T-cell (primary cell): ENCODE data around the gene LDLRAD1. TPM values are rescaled to one million over a fixed set of nuclear protein-coding genes. Genes with fewer than 3 reads are reported as not detected.
"Not testable (repeated sequence)": the region's sequence is repeated elsewhere in the genome, so short reads cannot be mapped to it uniquely, and the experiment has no call there.

Experiments used
- ATAC-seq, 4 experiments: fragments of 200-7000 bp in 3 of 4; fragments of 150-1000 bp in 1 of 4; cut with Tn5 transposase; replicated peaks in 1 of 4; 1 replicate in 3 of 4; 2 replicates in 1 of 4; pipeline ENCODE4 v1.10.0; 2021; ENCODE audit warnings: moderate library complexity in 3 of 4, mild to moderate bottlenecking in 2 of 4, moderate number of reproducible peaks in 1 of 4
- CTCF ChIA-PET, 2 donors: fragments of 300-600 bp; sonication (Branson Sonifier 250); formaldehyde crosslinking; loops; one replicate each; lab custom pipeline; 2022; ENCODE audit warnings: antibody characterized with exemption in 2 of 2; lab: Charles Lee
- POLR2A ChIA-PET, 2 donors: fragments of 300-600 bp; sonication (Branson Sonifier 250); formaldehyde crosslinking; loops; one replicate each; lab custom pipeline; 2022; ENCODE audit warnings: antibody characterized with exemption in 2 of 2; lab: Charles Lee
- DNase-seq, 35 experiments: peaks; one replicate each; pipeline versions ENCODE4 v3.0.0 to v3.0.0-alpha.2; 2013 to 2023
- H3K27ac ChIP-seq: one replicate; pipeline ENCODE4 v1.5.1; 2013; ENCODE audit warnings: low read length
- H3K27me3 ChIP-seq, 2 experiments: replicated peaks in 1 of 2; 1 replicate in 1 of 2; 2 replicates in 1 of 2; pipeline versions ENCODE4 v1.6.1 to v1.7.0; 2013; ENCODE audit warnings: low read length in 1 of 2, mixed read lengths in 1 of 2; ENCODE audit not compliant: control insufficient read depth in 2 of 2, insufficient read depth in 2 of 2; ENCODE audit errors: extremely low read depth in 1 of 2
- H3K36me3 ChIP-seq, 2 donors: 1 replicate in 1 of 2; 2 replicates in 1 of 2; pipeline versions ENCODE4 v1.6.1 to v1.7.0; 2013; ENCODE audit warnings: low read length in 1 of 2; ENCODE audit not compliant: control insufficient read depth in 2 of 2, insufficient read depth in 1 of 2; ENCODE audit errors: extremely low read depth in 1 of 2
- H3K4me1 ChIP-seq, 2 experiments: 1 replicate in 1 of 2; 2 replicates in 1 of 2; pipeline versions ENCODE4 v1.6.1 to v1.7.0; 2013; ENCODE audit warnings: low read length in 2 of 2, mixed read lengths in 1 of 2; ENCODE audit not compliant: insufficient read depth in 2 of 2, control insufficient read depth in 1 of 2; ENCODE audit errors: extremely low read depth in 1 of 2
- H3K4me3 ChIP-seq, 2 donors: 1 replicate in 1 of 2; 2 replicates in 1 of 2; pipeline versions ENCODE4 v1.5.1 to v1.7.0; 2013; ENCODE audit warnings: mild to moderate bottlenecking in 2 of 2, low read length in 1 of 2, moderate library complexity in 1 of 2; ENCODE audit not compliant: control insufficient read depth in 1 of 2; ENCODE audit errors: extremely low read depth in 1 of 2
- H3K9me3 ChIP-seq: 2 replicates; pipeline ENCODE4 v1.7.0; 2013
- H3K27ac Mint-ChIP-seq, 2 donors: one replicate each; pipeline ENCODE4 v1.8.0; 2020 to 2021; ENCODE audit warnings: mild to moderate bottlenecking in 2 of 2, mixed read lengths in 2 of 2
- H3K27me3 Mint-ChIP-seq, 2 donors: one replicate each; pipeline ENCODE4 v1.8.0; 2021 to 2022; ENCODE audit warnings: mixed read lengths in 2 of 2
- H3K36me3 Mint-ChIP-seq: one replicate; pipeline ENCODE4 v1.8.0; 2021; ENCODE audit warnings: mixed read lengths
- H3K4me1 Mint-ChIP-seq, 3 donors: one replicate each; pipeline ENCODE4 v1.8.0; 2020 to 2022; ENCODE audit warnings: mixed read lengths in 3 of 3, mild to moderate bottlenecking in 1 of 3
- H3K4me3 Mint-ChIP-seq, 3 donors: one replicate each; pipeline ENCODE4 v1.8.0; 2020 to 2022; ENCODE audit warnings: mild to moderate bottlenecking in 3 of 3, mixed read lengths in 3 of 3, moderate library complexity in 3 of 3
- H3K9me3 Mint-ChIP-seq, 3 donors: one replicate each; pipeline ENCODE4 v1.8.0; 2020 to 2022; ENCODE audit warnings: mixed read lengths in 3 of 3
- WGBS: methylation state at CpG from one replicate; pipeline ENCODE4 v1.1.5; 2013; ENCODE audit warnings: missing lambda C conversion rate; ENCODE audit not compliant: insufficient coverage; 5-methylcytosine and 5-hydroxymethylcytosine counted together
- total RNA-seq, 35 experiments: library from RNA in 6 of 35; stranded (reverse) in 6 of 35; fragments of 120-200 nt in 1 of 35; gene quantifications; one replicate each; pipeline versions ENCODE4 v1.2.1 to v1.2.4 and lab custom pipeline; 2013 to 2026

Gene LDLRAD1
- total RNA-seq, 5 donors from 2014 or later (not counting 1 experiment from before 2014, with no cell fraction given): not detected

DNA sequence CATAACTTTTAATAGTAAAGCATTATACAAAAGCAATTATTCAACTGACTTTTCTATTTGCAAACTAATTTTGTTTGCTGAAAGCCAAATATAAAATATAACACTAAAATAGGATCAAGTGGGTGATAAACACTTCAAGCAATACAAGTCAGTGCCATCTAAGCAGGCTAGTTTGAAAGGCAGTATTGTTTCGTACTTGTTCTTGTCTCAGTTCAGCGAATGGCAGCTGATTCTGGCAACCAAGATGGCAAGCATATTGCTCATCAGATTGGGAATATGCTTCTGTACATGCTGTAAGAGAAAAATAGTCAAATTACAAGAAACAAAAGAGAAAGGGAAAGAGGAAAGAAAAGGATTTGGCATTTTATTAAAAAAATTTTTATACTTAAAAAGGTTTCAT lies 27.5 kb upstream of the LDLRAD1 start:
- H3K4me1 ChIP-seq: peaks cover 7 to 15% of the 10 kb centered on the region in 2 experiments
- Mint-ChIP-seq H3K36me3 (peaks cover 33% of the 10 kb centered on the region), H3K27ac (no peak overlapping the region), H3K27me3 (no peaks in the 10 kb centered on the region), H3K4me1 (peaks cover 42 to 49% (median 48%) of the 10 kb centered on the region in 3 donors), H3K9me3 (no peaks in the 10 kb centered on the region), H3K4me3 (no peak overlapping the region)
- no peak for ATAC-seq
- no peaks in the 10 kb centered on the region for H3K9me3 ChIP-seq
- H3K36me3 ChIP-seq: peaks cover 0 to 55% of the 10 kb centered on the region in 2 donors
- no peak overlapping the region for H3K27ac ChIP-seq
- no peak for DNase-seq
- ChIA-PET CTCF (no interaction called here), POLR2A (interaction anchor here in 1 of 2 donors (0.5 kb wide), 1 partner anchor 1066 kb away, joined by 3 read pairs; no protein-coding TSS in a partner anchor)
- no CpG with 5 or more reads among the region's 2 CpGs for WGBS
- H3K27me3 ChIP-seq: no peaks in the 10 kb centered on the region
- H3K4me3 ChIP-seq: no peak overlapping the region

DNA sequence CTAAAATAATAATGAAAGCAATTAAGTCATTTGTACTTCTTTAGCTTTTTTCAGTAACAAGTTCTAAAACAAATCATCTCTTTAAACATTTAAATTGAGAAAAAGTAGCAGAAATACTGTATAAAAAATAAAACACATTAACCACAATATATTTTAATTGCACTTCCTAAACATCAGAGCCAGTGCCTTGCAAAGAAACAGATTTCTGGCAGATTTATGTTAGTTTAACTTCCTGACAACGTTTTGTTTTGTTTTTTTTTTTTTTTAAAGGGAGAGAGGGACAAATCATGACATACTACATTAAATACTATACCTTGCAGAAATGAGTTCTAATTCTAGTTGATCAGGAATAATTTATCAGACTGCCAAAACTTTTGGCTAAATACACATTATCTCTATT lies 23.8 kb upstream of the LDLRAD1 start:
- Mint-ChIP-seq H3K27me3 (no peaks in the 10 kb centered on the region), H3K4me1 (peaks cover 23 to 28% (median 23%) of the 10 kb centered on the region in 3 donors), H3K27ac (no peak overlapping the region)

DNA sequence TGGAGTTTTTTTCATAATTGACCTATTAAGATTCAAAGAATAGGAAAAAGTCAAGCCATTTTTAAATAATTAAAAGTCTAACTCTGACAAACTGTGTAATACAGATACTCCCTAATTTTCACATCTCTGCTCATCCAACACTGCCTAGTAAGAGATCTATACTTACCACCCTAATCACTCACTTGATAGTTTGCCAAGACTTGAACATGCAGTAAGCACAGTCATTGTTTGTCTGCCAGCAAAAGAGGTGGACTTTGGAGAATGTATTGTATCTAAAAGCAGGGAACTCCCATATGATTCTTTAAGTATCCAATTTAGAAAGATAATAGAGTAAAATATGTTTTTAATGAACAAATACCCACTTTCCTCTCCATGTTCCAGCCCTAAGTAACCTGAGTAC lies 19.5 kb upstream of the LDLRAD1 start:
- H3K27me3 ChIP-seq: no peaks in the 10 kb centered on the region
- POLR2A ChIA-PET: interaction anchor here in 1 of 2 donors (0.7 kb wide), 1 partner anchor 212 kb away, joined by 4 read pairs; no protein-coding TSS in a partner anchor

More for the DNA sequence above, 23.8 kb upstream of the LDLRAD1 start:
- ChIA-PET POLR2A (interaction anchor here in 1 of 2 donors (0.7 to 1.1 kb wide), 2 partner anchors 9 to 10 kb away, joined by 3 read pairs; no protein-coding TSS in a partner anchor), CTCF (no interaction called here)
- Histone ChIP-seq H3K9me3 (no peaks in the 10 kb centered on the region), H3K4me3 (no peak overlapping the region), H3K36me3 (peaks cover 0 to 82% of the 10 kb centered on the region in 2 donors), H3K4me1 (no peaks in the 10 kb centered on the region), H3K27me3 (no peaks in the 10 kb centered on the region), H3K27ac (no peak overlapping the region)
- peaks cover 51% of the 10 kb centered on the region for H3K36me3 Mint-ChIP-seq
- DNase-seq (no peak), ATAC-seq (no peak)
- H3K4me3 Mint-ChIP-seq: no peak overlapping the region
- no CpG with 5 or more reads among the region's 1 CpG for WGBS
- H3K9me3 Mint-ChIP-seq: no peaks in the 10 kb centered on the region

DNA sequence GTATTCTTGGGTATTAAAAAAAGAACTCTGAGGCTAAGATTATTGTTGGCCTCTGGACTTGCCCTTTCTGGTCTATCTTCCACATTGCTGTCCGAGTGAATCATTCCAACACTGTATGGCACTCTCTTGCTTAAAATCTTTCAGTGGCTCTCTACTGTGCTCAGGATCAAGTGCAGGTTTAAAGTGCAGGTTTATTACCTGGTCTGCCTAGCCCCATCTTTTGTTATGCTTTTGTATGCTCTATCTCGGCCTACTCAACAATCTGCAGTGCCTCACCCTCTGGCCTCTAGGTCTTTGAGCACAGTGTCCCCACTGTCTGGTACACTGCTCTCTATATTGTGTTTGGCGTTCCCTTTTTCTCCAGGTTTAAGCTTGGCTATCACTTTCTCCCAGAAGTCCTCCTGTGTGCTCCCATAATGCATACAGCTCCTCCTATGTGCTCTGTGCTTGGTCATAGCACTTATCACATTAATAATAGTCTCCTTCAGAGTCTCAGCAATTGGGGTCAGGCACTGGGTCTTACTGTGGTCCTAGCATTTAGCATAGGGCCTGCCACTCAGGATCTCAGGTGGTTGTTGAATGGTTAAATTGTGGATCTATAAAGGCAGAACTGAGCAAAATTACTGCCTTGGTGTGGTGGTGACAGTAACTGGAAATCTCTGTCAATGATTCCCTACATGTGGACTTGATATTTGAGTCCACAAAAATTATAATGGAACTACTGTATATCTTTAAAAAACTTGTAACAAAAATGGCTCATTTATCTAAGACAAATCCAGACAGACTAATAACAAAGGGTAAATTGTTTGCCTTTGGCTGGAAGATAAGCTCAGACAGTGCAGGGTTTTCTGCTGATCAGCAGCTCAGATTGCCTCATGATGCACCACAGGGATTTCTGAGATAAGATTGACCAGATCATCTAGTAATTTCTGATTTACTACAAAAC lies 10.6 kb upstream of the LDLRAD1 start:
- DNase-seq (no peak), ATAC-seq (no peak)
- Histone ChIP-seq H3K36me3 (peaks cover 0 to 22% of the 10 kb centered on the region in 2 donors), H3K9me3 (no peaks in the 10 kb centered on the region), H3K27me3 (no peaks in the 10 kb centered on the region), H3K4me1 (no peaks in the 10 kb centered on the region), H3K27ac (no peak overlapping the region), H3K4me3 (no peak overlapping the region)
- POLR2A ChIA-PET: no interaction called here
- no peak overlapping the region for H3K4me3 Mint-ChIP-seq
- WGBS: 100% methylated on average over 2 of the region's 3 CpGs
- no peaks in the 10 kb centered on the region for H3K9me3 Mint-ChIP-seq
- peaks cover 0 to 6% (median 0%) of the 10 kb centered on the region in 3 donors for H3K4me1 Mint-ChIP-seq
- H3K27ac Mint-ChIP-seq: peak overlapping the region in 1 of 2 donors; percentile 7
- peaks cover 20% of the 10 kb centered on the region for H3K36me3 Mint-ChIP-seq
- CTCF ChIA-PET: no interaction called here
- H3K27me3 Mint-ChIP-seq: no peaks in the 10 kb centered on the region

More for the DNA sequence above, 19.5 kb upstream of the LDLRAD1 start:
- Mint-ChIP-seq H3K27me3 (no peaks in the 10 kb centered on the region), H3K27ac (peak overlapping the region in 1 of 2 donors; percentile 17), H3K4me1 (peaks cover 4 to 9% (median 4%) of the 10 kb centered on the region in 3 donors), H3K9me3 (no peaks in the 10 kb centered on the region), H3K4me3 (no peak overlapping the region), H3K36me3 (peaks cover 50% of the 10 kb centered on the region)
- Histone ChIP-seq H3K4me3 (no peak overlapping the region), H3K9me3 (no peaks in the 10 kb centered on the region), H3K27ac (no peak overlapping the region), H3K4me1 (no peaks in the 10 kb centered on the region), H3K36me3 (peaks cover 2 to 91% of the 10 kb centered on the region in 2 donors)
- ATAC-seq (no peak), DNase-seq (no peak)
- CTCF ChIA-PET: no interaction called here

DNA sequence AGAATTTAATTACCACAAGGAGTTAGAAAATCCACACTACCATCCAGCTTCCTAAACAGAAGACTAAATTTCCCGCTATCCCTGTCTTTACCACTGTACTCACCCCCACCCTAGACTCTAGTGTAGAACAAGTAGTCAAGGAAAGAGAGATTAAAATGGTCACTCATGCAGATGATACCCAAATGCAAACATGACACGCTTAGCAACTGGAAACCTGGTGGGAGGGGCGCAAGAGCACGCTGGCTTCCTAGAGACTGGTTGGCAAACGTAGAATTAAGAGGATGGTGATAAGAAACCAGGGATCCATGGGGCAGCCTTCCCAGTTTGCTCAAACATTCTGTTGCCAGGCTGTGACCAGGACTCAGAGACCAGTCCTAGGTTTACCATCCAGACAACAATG lies 9.9 kb upstream of the LDLRAD1 start:
- ATAC-seq (no peak), DNase-seq (no peak)
- 98% methylated on average over 4 of the region's 5 CpGs for WGBS
- Histone ChIP-seq H3K36me3 (peaks cover 0 to 16% of the 10 kb centered on the region in 2 donors), H3K27ac (no peak overlapping the region), H3K9me3 (no peaks in the 10 kb centered on the region), H3K4me3 (no peak overlapping the region), H3K4me1 (no peaks in the 10 kb centered on the region), H3K27me3 (no peaks in the 10 kb centered on the region)
- H3K4me1 Mint-ChIP-seq: peaks cover 0 to 6% (median 0%) of the 10 kb centered on the region in 3 donors
- ChIA-PET CTCF (no interaction called here), POLR2A (no interaction called here)
- H3K4me3 Mint-ChIP-seq: no peak overlapping the region
- H3K27me3 Mint-ChIP-seq: no peaks in the 10 kb centered on the region
- peaks cover 20% of the 10 kb centered on the region for H3K36me3 Mint-ChIP-seq
- H3K9me3 Mint-ChIP-seq: no peaks in the 10 kb centered on the region
- no peak overlapping the region for H3K27ac Mint-ChIP-seq

DNA sequence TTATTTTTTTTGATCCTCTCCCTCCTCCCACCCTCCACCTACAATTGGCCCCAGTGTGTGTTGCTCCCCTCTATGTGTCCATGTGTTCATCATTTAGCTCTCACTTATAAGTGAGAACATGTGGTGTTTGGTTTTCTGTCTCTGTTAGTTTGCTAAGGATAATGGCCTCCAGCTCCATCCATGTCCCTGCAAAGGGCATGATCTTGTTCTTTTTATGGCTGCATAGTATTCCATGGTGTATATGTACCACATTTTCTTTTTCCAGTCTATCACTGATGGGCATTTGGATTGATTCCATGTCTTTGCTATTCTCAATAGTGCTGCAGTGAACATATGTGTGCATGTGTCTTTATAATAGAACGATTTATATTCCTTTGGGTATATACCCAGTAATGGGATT lies 6.8 kb upstream of the LDLRAD1 start:
- DNase-seq, H3K4me3 Mint-ChIP-seq, H3K9me3 ChIP-seq, ATAC-seq, H3K27me3 ChIP-seq, H3K27ac ChIP-seq, H3K4me1 ChIP-seq, H3K27ac Mint-ChIP-seq, H3K4me1 Mint-ChIP-seq, H3K27me3 Mint-ChIP-seq, CTCF ChIA-PET, H3K4me3 ChIP-seq, H3K36me3 Mint-ChIP-seq, H3K9me3 Mint-ChIP-seq, POLR2A ChIA-PET, H3K36me3 ChIP-seq: not testable (repeated sequence)
- no CpG with 5 or more reads among the region's 1 CpG for WGBS
